HG03521 (cell line): ENCODE measurements around the gene SHTN1.

Experiments
- ATAC-seq: cut with Tn5 transposase; IDR thresholded peaks from one replicate; pipeline ENCODE4 v1.9.1; 2021; ENCODE audit warnings: mild to moderate bottlenecking, moderate library complexity; ENCODE audit not compliant: unreplicated experiment

SHTN1 gene

DNA sequence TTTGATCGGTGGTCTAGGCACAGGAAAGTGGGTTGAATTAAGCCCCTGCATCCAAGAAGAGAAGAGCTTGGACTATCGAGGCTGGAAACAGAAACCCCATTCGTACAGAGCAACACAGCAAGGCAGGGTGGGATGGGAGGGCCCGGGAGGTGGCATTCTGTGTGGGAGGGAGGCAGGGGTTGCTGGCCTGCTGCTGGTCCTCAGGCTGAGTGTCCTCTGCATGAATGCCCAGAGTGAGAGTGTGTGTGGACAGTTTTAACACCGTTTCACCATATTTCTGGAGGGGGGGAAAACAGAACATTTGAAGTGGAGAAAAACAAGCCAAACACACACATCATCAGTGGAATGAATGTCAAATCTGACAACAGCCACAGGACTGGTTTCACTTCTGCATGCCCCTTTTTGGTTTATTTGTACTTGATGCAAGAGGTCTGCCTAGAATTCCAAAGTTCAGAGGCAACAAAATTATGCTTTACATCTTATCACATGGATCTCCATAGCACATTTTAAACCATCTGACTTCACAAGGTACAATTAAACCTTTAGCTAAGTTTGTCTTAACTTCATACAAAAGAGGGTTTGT is 166.8 kb downstream of the SHTN1 start:
- ATAC-seq: no peak

DNA sequence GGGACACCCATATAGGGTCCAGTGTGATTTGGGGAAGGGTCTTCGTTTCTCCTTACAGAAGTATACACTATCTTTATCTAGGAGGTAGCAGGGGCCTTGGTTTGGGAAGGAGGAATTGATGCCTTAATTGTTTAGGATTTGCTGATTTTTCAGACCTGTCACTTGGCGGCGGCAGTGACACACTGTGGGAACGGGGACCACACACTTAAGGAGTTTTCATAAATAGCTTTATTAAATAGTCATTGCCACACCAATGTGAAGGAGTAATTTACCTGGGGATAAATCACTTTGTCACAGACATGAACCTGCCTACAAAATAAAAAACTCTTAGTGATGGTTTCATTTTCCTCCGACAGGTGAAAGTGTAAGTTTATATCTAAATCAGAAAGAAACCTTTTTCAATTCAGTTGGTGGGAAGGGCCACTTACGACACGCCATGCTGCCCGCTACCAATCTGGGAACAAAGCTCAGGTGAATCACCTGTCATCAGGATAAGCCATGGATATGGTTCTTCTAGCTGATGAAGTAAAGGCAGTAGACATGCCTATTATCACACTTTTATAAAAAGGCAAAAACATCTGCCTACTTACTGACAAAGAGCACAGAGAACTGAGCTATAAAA is 168.0 kb downstream of the SHTN1 start:
- ATAC-seq: no peak

DNA sequence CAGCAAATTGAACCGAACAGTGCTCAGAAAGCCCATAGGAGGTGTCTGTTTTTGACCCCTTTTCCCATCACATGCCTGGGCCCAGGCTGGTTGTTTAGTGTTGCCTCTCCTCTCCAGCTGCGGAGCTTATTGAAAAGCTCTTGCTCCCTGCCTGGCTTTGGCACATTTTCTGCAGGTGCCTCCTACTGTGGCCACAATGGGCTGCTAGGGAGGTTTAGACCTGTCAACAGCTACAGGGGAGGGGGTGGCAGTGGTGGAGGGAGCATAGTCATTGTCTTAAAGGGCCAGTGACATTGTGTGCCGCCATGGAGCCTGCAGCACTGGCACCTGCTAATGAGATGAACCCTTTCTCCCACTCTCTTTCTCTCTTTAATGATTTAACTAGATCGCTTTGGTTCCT is 168.9 kb downstream of the SHTN1 start:
- no peak for ATAC-seq

DNA sequence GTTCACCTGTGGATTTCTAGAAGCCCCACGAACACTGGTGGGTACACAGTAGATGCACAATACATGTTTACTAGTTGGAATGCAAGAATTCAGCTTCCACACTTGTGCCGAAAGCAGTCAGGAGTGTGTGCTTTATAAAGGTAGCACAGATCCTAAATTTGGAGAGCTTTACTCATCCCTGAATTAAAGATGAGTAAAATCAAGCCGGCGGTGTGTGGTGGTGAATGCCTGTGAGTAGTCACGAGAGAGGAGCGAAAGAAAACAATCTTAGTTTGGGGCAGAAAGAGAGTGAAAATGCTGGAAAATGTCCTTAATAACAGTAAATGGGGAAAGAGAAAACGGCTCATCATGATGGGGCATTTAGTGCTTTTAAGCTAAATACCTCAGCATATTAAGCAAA is 169.3 kb downstream of the SHTN1 start:
- ATAC-seq: no peak

DNA sequence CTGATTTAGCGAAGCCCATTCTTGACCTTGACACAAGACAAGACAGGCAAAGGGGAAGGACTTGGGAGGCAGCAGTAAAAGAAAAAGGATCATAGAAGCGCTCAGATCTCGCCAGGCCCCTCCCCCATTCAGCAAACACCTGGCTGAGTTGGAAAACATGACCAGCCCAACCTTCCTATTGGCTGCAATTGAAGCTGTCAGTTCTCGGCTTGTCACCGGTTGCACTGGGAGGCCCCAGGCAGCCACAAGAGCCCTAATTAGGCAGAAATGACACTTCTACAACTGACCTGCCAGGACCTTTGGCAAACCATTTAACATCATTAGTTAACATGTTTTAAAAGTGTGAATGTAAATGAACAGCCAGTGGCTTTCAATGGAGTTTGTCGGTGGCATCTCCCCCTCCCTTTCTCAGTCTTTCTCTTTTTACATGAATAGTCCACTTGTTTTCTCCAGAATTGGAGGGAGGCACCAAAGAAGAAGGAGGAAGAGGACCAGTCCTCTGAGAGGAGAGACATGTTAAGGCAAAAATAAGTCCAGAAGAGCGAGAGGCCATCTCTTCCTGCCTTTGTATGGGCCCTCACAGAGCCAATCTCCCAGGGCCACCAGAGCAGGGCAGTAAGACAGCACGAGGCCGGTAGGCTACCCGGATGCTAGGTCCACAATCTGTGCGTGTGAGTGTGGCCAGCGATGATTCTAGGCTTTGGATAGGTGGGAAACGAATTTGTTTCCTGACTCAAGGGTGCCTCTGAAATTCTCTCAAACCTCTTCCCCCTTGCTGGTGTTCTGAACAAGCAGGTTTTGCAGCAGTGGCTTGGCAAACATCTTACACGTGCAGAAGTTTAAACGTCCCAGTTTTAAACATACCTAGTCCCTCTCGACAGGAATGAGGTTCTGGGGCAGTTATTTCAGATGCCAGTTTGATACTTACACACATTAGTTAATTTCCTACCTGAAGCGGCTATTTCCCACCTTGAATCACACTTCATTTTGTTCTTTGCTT is 170.7 kb downstream of the SHTN1 start:
- ATAC-seq: no peak

DNA sequence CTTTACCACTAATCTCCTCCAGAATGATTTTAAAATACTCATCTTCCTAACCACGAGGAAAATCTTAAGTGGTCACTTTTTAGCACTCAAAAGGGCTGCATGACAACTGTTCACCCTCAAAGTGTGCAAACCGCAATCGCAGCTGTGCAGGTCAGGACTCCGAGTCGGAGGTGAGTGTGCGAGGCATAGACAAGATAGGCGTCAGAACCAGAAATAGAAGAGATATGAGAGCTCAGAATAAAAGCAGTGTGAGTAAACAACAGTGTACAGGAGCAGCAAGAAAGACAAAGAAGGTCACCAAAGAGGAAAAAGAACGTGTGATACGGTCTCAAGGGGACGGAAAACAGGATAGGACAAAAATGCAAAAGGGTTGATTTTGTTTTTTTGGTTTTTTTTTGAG is 173.2 kb downstream of the SHTN1 start:
- ATAC-seq: no peak
